K562 (cell line): ENCODE measurements around the gene RPL19. TPM values are rescaled to one million over a fixed set of nuclear protein-coding genes. Genes with fewer than 3 reads are reported as not detected.

Source experiments
- ATAC-seq: fragments of 200-7000 bp; cut with Tn5 transposase; 3 replicates; pipeline ENCODE4 v1.9.1; 2020; ENCODE audit warnings: moderate library complexity
- BruUV-seq: library from RNA; stranded (reverse); fragments of 400-500 nt; replicated peaks from 2 replicates; lab custom pipeline; 2021; lab: Mats Ljungman, UMichigan
- CTCF ChIA-PET: fragments of 300-600 bp; formaldehyde crosslinking; extraction: SDS; loops from one replicate; lab custom pipeline; 2021; ENCODE audit warnings: low intra/inter-chr PET ratio; lab: Yijun Ruan, JAX
- POLR2A ChIA-PET: fragments of 300-600, 350-650 bp; sonication (Branson Sonifier 250); formaldehyde crosslinking; extraction: SDS; loops from one replicate; lab custom pipeline; 2021; ENCODE audit warnings: antibody characterized with exemption, inconsistent platforms; lab: Yijun Ruan, JAX
- DNase-seq, 4 experiments: peaks; one replicate each; pipeline versions ENCODE4 v3.0.0 to v3.0.0-alpha.2; 2011 to 2018; ENCODE audit warnings: low spot score in 3 of 4, mixed read lengths in 3 of 4; ENCODE audit errors: extremely low read depth in 1 of 4
- FAIRE-seq: peaks from 2 replicates; lab custom pipeline; 2011; peaks lifted over from hg19 to GRCh38; lab: Jason Lieb, UNC
- H2AFZ ChIP-seq: 2 replicates; pipeline ENCODE4 v1.6.0; 2011; ENCODE audit warnings: low read depth, low read length, control low read depth, inconsistent platforms
- H3K27ac ChIP-seq: fragments of 200-600 bp; 3 replicates; pipeline ENCODE4 v1.8.0; 2011; ENCODE audit warnings: low read depth, mild to moderate bottlenecking, control low read depth, inconsistent platforms, low read length, moderate library complexity, mixed read lengths; ENCODE audit errors: extremely low read depth
- H3K27me3 ChIP-seq, 2 experiments: fragments of 300-600 bp in 1 of 2; 2 replicates in 1 of 2; 3 replicates in 1 of 2; pipeline versions ENCODE4 v1.6.0 to v1.8.0; 2011; ENCODE audit warnings: inconsistent platforms in 2 of 2, low read length in 2 of 2, mild to moderate bottlenecking in 1 of 2, mixed read lengths in 1 of 2, moderate library complexity in 1 of 2; ENCODE audit not compliant: control insufficient read depth in 2 of 2, insufficient read depth in 2 of 2
- H3K36me3 ChIP-seq: fragments of 300-600 bp; 3 replicates; pipeline ENCODE4 v1.8.0; 2011; ENCODE audit warnings: mild to moderate bottlenecking, low read length, inconsistent platforms; ENCODE audit not compliant: control insufficient read depth, insufficient read depth
- H3K4me1 ChIP-seq, 2 experiments: fragments of 200-600 bp in 1 of 2; replicated peaks in 1 of 2; 2 replicates in 1 of 2; 3 replicates in 1 of 2; pipeline versions ENCODE4 v1.5.1 to v1.8.0; 2011; ENCODE audit warnings: inconsistent platforms in 2 of 2, low read length in 2 of 2, mild to moderate bottlenecking in 1 of 2, mixed read lengths in 1 of 2, moderate library complexity in 1 of 2; ENCODE audit not compliant: control insufficient read depth in 2 of 2, insufficient read depth in 2 of 2
- H3K4me2 ChIP-seq: 2 replicates; pipeline ENCODE4 v1.6.1; 2011; ENCODE audit warnings: low read length, control low read depth, inconsistent platforms, mixed read lengths; ENCODE audit not compliant: insufficient read depth
- H3K4me3 ChIP-seq: fragments of 200-600 bp; sonication (generic), shearing (Covaris generic); 2 replicates; pipeline ENCODE4 v1.5.1; 2016; ENCODE audit warnings: control low read depth, inconsistent platforms
- H3K79me2 ChIP-seq: fragments of 200-600 bp; 3 replicates; pipeline ENCODE4 v1.8.0; 2011; ENCODE audit warnings: low read length, inconsistent platforms; ENCODE audit not compliant: control insufficient read depth, insufficient read depth
- H3K9ac ChIP-seq, 2 experiments: 2 replicates each; pipeline versions ENCODE4 v1.6.0 to v1.6.1; 2011; ENCODE audit warnings: low read depth in 2 of 2, low read length in 2 of 2, control low read depth in 1 of 2, inconsistent platforms in 1 of 2, mild to moderate bottlenecking in 1 of 2, mixed read lengths in 1 of 2; ENCODE audit not compliant: insufficient read depth in 1 of 2
- H3K9me1 ChIP-seq: one replicate; pipeline ENCODE4 v1.6.0; 2011; ENCODE audit warnings: inconsistent platforms, mild to moderate bottlenecking, low read length, moderate library complexity; ENCODE audit not compliant: control insufficient read depth, insufficient read depth
- H3K9me3 ChIP-seq: replicated peaks from 2 replicates; pipeline ENCODE4 v1.5.1; 2011; ENCODE audit warnings: low read depth, low read length, inconsistent platforms; ENCODE audit not compliant: control insufficient read depth, insufficient read depth
- H4K20me1 ChIP-seq: replicated peaks from 2 replicates; pipeline ENCODE4 v1.6.1; 2011; ENCODE audit warnings: low read length, inconsistent platforms, mixed read lengths; ENCODE audit not compliant: control insufficient read depth, insufficient read depth
- CTCFL ChIP-seq: IDR thresholded peaks from 2 replicates; pipeline ENCODE4 v1.6.1; 2011; ENCODE audit warnings: borderline replicate concordance, low read depth, mild to moderate bottlenecking, moderate library complexity, low read length; ENCODE audit not compliant: insufficient read depth, poor library complexity, severe bottlenecking
- MBD2 ChIP-seq: sonication (generic); IDR thresholded peaks from 2 replicates; pipeline ENCODE4 v1.6.1; 2016; ENCODE audit warnings: low read depth, borderline replicate concordance
- RBM25 ChIP-seq: fragments of 200-400 bp; formaldehyde crosslinking; IDR thresholded peaks from 2 replicates; pipeline ENCODE4 v1.6.1; 2018; ENCODE audit warnings: low read length, low read depth, moderate library complexity; ENCODE audit not compliant: severe bottlenecking
- ZFP36 ChIP-seq: fragments of 150-350 bp; IDR thresholded peaks from 2 replicates; pipeline ENCODE4 v1.6.1; 2018; ENCODE audit warnings: low read length, low read depth; ENCODE audit not compliant: partially characterized antibody
- WGBS: fragments of 100-300 bp; shearing (Covaris generic); methylation state at CpG from one replicate; pipeline ENCODE4 v1.1.6; 2016; ENCODE audit warnings: low coverage, mixed read lengths; ENCODE audit not compliant: insufficient coverage; ENCODE audit errors: missing lambda C conversion rate; 5-methylcytosine and 5-hydroxymethylcytosine counted together
- in situ Hi-C: fragments of 300-500 bp; cut with MboI; formaldehyde crosslinking; loops from 4 replicates; pipeline ENCODE4 v1.15.0; 2018; ENCODE audit warnings: inconsistent platforms, mixed read lengths
- intact Hi-C: fragments of 100-400 bp; cut with micrococcal nuclease; formaldehyde crosslinking; loops from 2 replicates; pipeline ENCODE4 v1.14.2; 2022
- polyA plus RNA-seq, 8 experiments: library from polyadenylated mRNA; depleted of rRNA in 4 of 8; stranded (reverse) in 5 of 8; unstranded in 3 of 8; fragments of >200 nt; fragmentation: Nextera tagmentation in 2 of 8; fragmentation: Illumina TruSeq in 1 of 8; extraction: Ambion mirVana in 2 of 8; extraction: Trizol in 1 of 8; gene quantifications; 2 replicates each; pipeline versions ENCODE4 v1.2.1 to v1.2.3, GENCODE V29; 2011 to 2014; ENCODE audit warnings: inconsistent platforms in 1 of 8, missing spikeins in 1 of 8
- total RNA-seq, 7 experiments: library from RNA; depleted of rRNA in 6 of 7; stranded (reverse); fragments of >200 nt in 6 of 7; fragmentation: Illumina TruSeq in 2 of 7; extraction: Trizol in 2 of 7; gene quantifications; 2 replicates each; pipeline versions ENCODE4 v1.2.1 to v1.2.3, GENCODE V29; 2011 to 2021; ENCODE audit warnings: low replicate concordance in 1 of 7

RPL19 gene
- total and polyA plus RNA-seq, 9 of the 15 experiments (the other 6 are each of a cell fraction or from before 2014, with no cell fraction given) = 2,263 to 4,614 (median 3,727) TPM

DNA sequence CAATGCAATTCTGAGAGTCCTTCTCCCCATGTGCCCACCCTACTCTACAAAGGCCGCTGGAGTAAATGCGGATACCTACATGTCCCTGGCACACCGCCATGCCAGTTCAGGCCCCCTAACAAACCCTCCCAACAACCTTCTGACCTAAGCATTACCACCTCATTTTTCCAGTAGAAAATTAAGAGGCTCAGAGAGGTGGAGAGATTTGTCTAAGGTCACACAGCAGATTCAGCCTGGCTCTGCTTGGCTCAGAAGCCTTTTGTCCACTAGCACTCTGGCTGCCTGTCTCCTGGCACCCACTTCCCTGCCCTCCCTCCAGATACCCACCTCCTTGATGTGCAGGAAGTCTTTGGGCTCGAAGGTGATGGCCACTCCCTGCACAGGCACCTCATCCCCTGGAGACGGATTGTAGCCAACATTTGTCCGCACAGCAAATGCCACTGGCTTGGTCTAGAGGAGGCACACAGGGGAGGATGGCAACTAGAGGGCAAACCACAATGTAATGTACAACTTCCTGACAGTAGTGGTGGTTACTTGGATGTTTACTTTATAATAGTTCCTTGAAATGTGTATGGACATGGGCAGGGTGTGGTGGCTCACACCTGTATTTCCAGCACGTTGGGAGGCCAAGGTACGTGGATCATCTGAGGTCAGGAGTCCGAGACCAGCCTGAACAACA lies 12.8 kb upstream of the RPL19 start:
- H3K9me1 ChIP-seq = no peaks in the 10 kb centered on the region
- BruUV-seq = no TSS peak
- in situ Hi-C loops (no loop called here), intact Hi-C loops (no loop called here)
- FAIRE-seq (no peak), DNase-seq (no peak), ATAC-seq (no peak)
- H3K36me3 ChIP-seq = peaks cover 52% of the 10 kb centered on the region; the same call in 2 of the 3 replicates
- no peak overlapping the region for H3K27ac ChIP-seq
- peak; percentile 51 for TF ChIP-seq RBM25
- TF ChIP-seq ZFP36 = peak; percentile 57
- no peak for TF ChIP-seq CTCFL
- no peak for TF ChIP-seq MBD2
- H3K4me1 ChIP-seq = peaks cover 0 to 6% of the 10 kb centered on the region in 2 experiments; a peak in 1 of 5 replicates
- no peaks in the 10 kb centered on the region for H3K9me3 ChIP-seq
- H3K4me2 ChIP-seq = no peak overlapping the region
- H2AFZ ChIP-seq = no peak overlapping the region
- 83% methylated on average over 9 of the region's 9 CpGs for WGBS
- H3K79me2 ChIP-seq = no peaks in the 10 kb centered on the region
- CTCF ChIA-PET = interaction anchor here (0.5 to 0.6 kb wide), 2 partner anchors 16 to 45 kb away, joined by 3 read pairs; no protein-coding TSS in a partner anchor
- POLR2A ChIA-PET = no interaction called here
- no peak overlapping the region for H3K9ac ChIP-seq
- H3K27me3 ChIP-seq = no peaks in the 10 kb centered on the region
- H4K20me1 ChIP-seq = no peaks in the 10 kb centered on the region; the same call in 1 of the 2 replicates
- H3K4me3 ChIP-seq = no peak overlapping the region
